ENCODE results near the gene CCND3. TPM values are rescaled to one million over a fixed set of nuclear protein-coding genes. Genes with fewer than 3 reads are reported as not detected.

Gene CCND3
- total and polyA plus RNA-seq, 2 experiments from 2014 or later = 47.8 to 70.7 TPM

- Histone ChIP-seq H2AFZ (no peak overlapping the region), H3K9ac (no peak overlapping the region), H3K36me3 (ENCODE audit: low read depth) (peaks cover 12% of the 10 kb centered on the region; the same call in 1 of the 2 replicates), H3K27me3 (replicated peaks; ENCODE audit: insufficient read depth) (no peaks in the 10 kb centered on the region), H3K27ac (no peak overlapping the region), H3K4me2 (ENCODE audit: unreplicated experiment) (no peak overlapping the region), H3K9me2 (ENCODE audit: insufficient read depth) (no peaks in the 10 kb centered on the region), H4K20me1 (ENCODE audit: insufficient read depth) (no peaks in the 10 kb centered on the region), H3K79me2 (ENCODE audit: insufficient read depth) (peaks cover 76% of the 10 kb centered on the region), H3K4me3 (no peak overlapping the region), H3K4me1 (ENCODE audit: insufficient read depth) (peaks cover 19% of the 10 kb centered on the region), H3K9me3 (ENCODE audit: low read depth) (no peaks in the 10 kb centered on the region), H3F3A (ENCODE audit: insufficient read depth) (peaks cover 8% of the 10 kb centered on the region)
- TF ChIP-seq EZH2phosphoT487 (IDR thresholded peaks at IDR 0.05; ENCODE audit: insufficient read depth, low read depth) (no peak), EZH2 (IDR thresholded peaks at IDR 0.05; ENCODE audit: insufficient read depth, poor library complexity, severe bottlenecking) (no peak)
- in situ Hi-C loops (cut with MboI) = no loop called here
- DNase-seq = no peak
- 77 to 81% methylated on average over 2 of the region's 2 CpGs for WGBS, 2 experiments (ENCODE audit: low coverage in 1 of 2, low lambda C conversion rate in 2 of 2, missing lambda C conversion rate in 2 of 2)
These were observed 27.3 kb downstream of the CCND3 start for GRCh38 chr6:41914343-41914742.

- Histone ChIP-seq H3K9me2 (ENCODE audit: insufficient read depth) (no peaks in the 10 kb centered on the region), H3K36me3 (ENCODE audit: low read depth) (peaks cover 20% of the 10 kb centered on the region), H4K20me1 (ENCODE audit: insufficient read depth) (no peaks in the 10 kb centered on the region), H2AFZ (no peak overlapping the region), H3K79me2 (ENCODE audit: insufficient read depth) (peaks cover 54% of the 10 kb centered on the region), H3K27me3 (replicated peaks; ENCODE audit: insufficient read depth) (no peaks in the 10 kb centered on the region), H3K27ac (no peak overlapping the region), H3K9me3 (ENCODE audit: low read depth) (no peaks in the 10 kb centered on the region), H3K4me1 (ENCODE audit: insufficient read depth) (no peaks in the 10 kb centered on the region), H3K4me2 (ENCODE audit: unreplicated experiment) (no peak overlapping the region), H3K4me3 (no peak overlapping the region), H3F3A (ENCODE audit: insufficient read depth) (no peaks in the 10 kb centered on the region), H3K9ac (no peak overlapping the region)
- no peak for TF ChIP-seq EZH2phosphoT487 (IDR thresholded peaks at IDR 0.05; ENCODE audit: insufficient read depth, low read depth)
- no peak for TF ChIP-seq EZH2 (IDR thresholded peaks at IDR 0.05; ENCODE audit: insufficient read depth, poor library complexity, severe bottlenecking)
- 94 to 97% methylated on average over 1 of the region's 1 CpG for WGBS, 2 experiments (ENCODE audit: low coverage in 1 of 2, low lambda C conversion rate in 2 of 2, missing lambda C conversion rate in 2 of 2)
- DNase-seq = no peak
- in situ Hi-C loops (cut with MboI) = no loop called here
These were observed 31.9 kb downstream of the CCND3 start for GRCh38 chr6:41909727-41910126.

GRCh38 chr6:41901882-41902519 is 39.6 kb downstream of the CCND3 start:
- Histone ChIP-seq H3K9me2 (ENCODE audit: insufficient read depth) (no peaks in the 10 kb centered on the region), H3K4me2 (ENCODE audit: unreplicated experiment) (no peak overlapping the region), H3K4me1 (ENCODE audit: insufficient read depth) (no peaks in the 10 kb centered on the region), H3K9me3 (ENCODE audit: low read depth) (no peaks in the 10 kb centered on the region), H3K36me3 (ENCODE audit: low read depth) (peaks cover 12% of the 10 kb centered on the region), H3K27ac (no peak overlapping the region), H3F3A (ENCODE audit: insufficient read depth) (no peaks in the 10 kb centered on the region), H3K4me3 (no peak overlapping the region), H2AFZ (no peak overlapping the region), H3K9ac (no peak overlapping the region), H3K27me3 (replicated peaks; ENCODE audit: insufficient read depth) (no peaks in the 10 kb centered on the region), H4K20me1 (ENCODE audit: insufficient read depth) (no peaks in the 10 kb centered on the region), H3K79me2 (ENCODE audit: insufficient read depth) (0 out of 2 replicates have a peak, but pooled peaks cover 3% of the 10 kb centered on the region)
- no peak for TF ChIP-seq EZH2phosphoT487 (IDR thresholded peaks at IDR 0.05; ENCODE audit: insufficient read depth, low read depth)
- TF ChIP-seq EZH2 (IDR thresholded peaks at IDR 0.05; ENCODE audit: insufficient read depth, poor library complexity, severe bottlenecking) = no peak
- DNase-seq = peak; percentile 42
- in situ Hi-C loops (cut with MboI) = no loop called here
- 92 to 100% methylated on average over 1 of the region's 1 CpG for WGBS, 2 experiments (ENCODE audit: low coverage in 1 of 2, low lambda C conversion rate in 2 of 2, missing lambda C conversion rate in 2 of 2)

- 98 to 100% methylated on average over 1 of the region's 1 CpG for WGBS, 2 experiments (ENCODE audit: low coverage in 1 of 2, low lambda C conversion rate in 2 of 2, missing lambda C conversion rate in 2 of 2)
- in situ Hi-C loops (cut with MboI) = no loop called here
- TF ChIP-seq EZH2 (IDR thresholded peaks at IDR 0.05; ENCODE audit: insufficient read depth, poor library complexity, severe bottlenecking) = no peak
- no peak for TF ChIP-seq EZH2phosphoT487 (IDR thresholded peaks at IDR 0.05; ENCODE audit: insufficient read depth, low read depth)
These were observed 40.7 kb downstream of the CCND3 start for GRCh38 chr6:41900861-41901260.

More at GRCh38 chr6:41900861-41901260, 40.7 kb downstream of the CCND3 start:
- Histone ChIP-seq H3K79me2 (ENCODE audit: insufficient read depth) (0 out of 2 replicates have a peak, but pooled peaks cover 3% of the 10 kb centered on the region), H3K4me3 (no peak overlapping the region), H3K36me3 (ENCODE audit: low read depth) (peaks cover 12% of the 10 kb centered on the region), H3K4me1 (ENCODE audit: insufficient read depth) (peaks cover 5% of the 10 kb centered on the region; the same call in 1 of the 2 replicates), H3K4me2 (ENCODE audit: unreplicated experiment) (no peak overlapping the region), H4K20me1 (ENCODE audit: insufficient read depth) (no peaks in the 10 kb centered on the region), H2AFZ (no peak overlapping the region), H3F3A (ENCODE audit: insufficient read depth) (0 out of 2 replicates have a peak, but pooled peaks cover 5% of the 10 kb centered on the region), H3K27ac (no peak overlapping the region), H3K27me3 (replicated peaks; ENCODE audit: insufficient read depth) (no peaks in the 10 kb centered on the region), H3K9me3 (ENCODE audit: low read depth) (no peaks in the 10 kb centered on the region), H3K9me2 (ENCODE audit: insufficient read depth) (no peaks in the 10 kb centered on the region), H3K9ac (no peak overlapping the region)
- no peak for DNase-seq

Measured in GM23248 (cell line).